Fibroblast of skin of right quadriceps (primary cell): ENCODE data around the gene MFNG.

Experiments used
- DNase-seq: peaks from one replicate; pipeline ENCODE4 v3.0.0-alpha.2; 2013

Gene MFNG

GRCh38 chr22:37492428-37493344 is 6.5 kb upstream of the MFNG start:
- DNase-seq: peak; percentile 38

GRCh38 chr22:37491559-37492427 is 5.6 kb upstream of the MFNG start:
- DNase-seq: no peak

- no peak for DNase-seq
Observed at GRCh38 chr22:37491106-37491505, 4.9 kb upstream of the MFNG start.

- no peak for DNase-seq
Observed at GRCh38 chr22:37489983-37490382, 3.8 kb upstream of the MFNG start.

GRCh38 chr22:37488337-37489135 is 2.4 kb upstream of the MFNG start:
- DNase-seq: no peak

GRCh38 chr22:37487571-37487970 is 1.4 kb upstream of the MFNG start:
- DNase-seq: no peak

- DNase-seq: no peak
Observed at GRCh38 chr22:37487129-37487528, 945 bp upstream of the MFNG start.

- no peak for DNase-seq
Observed at GRCh38 chr22:37485395-37486223, 575 bp downstream of the MFNG start.

GRCh38 chr22:37484480-37485394 is 1.4 kb downstream of the MFNG start:
- no peak for DNase-seq

- no peak for DNase-seq
Observed at GRCh38 chr22:37483050-37483449, 3.1 kb downstream of the MFNG start.

- DNase-seq: no peak
Observed at GRCh38 chr22:37482244-37482643, 3.9 kb downstream of the MFNG start.

GRCh38 chr22:37481347-37481907 is 4.8 kb downstream of the MFNG start:
- no peak for DNase-seq

- no peak for DNase-seq
Observed at GRCh38 chr22:37480387-37481346, 5.5 kb downstream of the MFNG start.

- DNase-seq: no peak
Observed at GRCh38 chr22:37479196-37479595, 7.0 kb downstream of the MFNG start.

- DNase-seq: no peak
Observed at GRCh38 chr22:37476389-37477329, 9.5 kb downstream of the MFNG start.

GRCh38 chr22:37474447-37475090 is 11.6 kb downstream of the MFNG start:
- DNase-seq: no peak

- no peak for DNase-seq
Observed at GRCh38 chr22:37473437-37473946, 12.7 kb downstream of the MFNG start.
